PC-9 (cell line): Measurements from ENCODE around the gene LAMA2. TPM values are rescaled to one million over a fixed set of nuclear protein-coding genes. Genes with fewer than 3 reads are reported as not detected.

Experiments
- BruUV-seq: library from RNA; stranded (reverse); fragments of 400-500 nt; replicated peaks from 2 replicates; lab custom pipeline; 2021; lab: Mats Ljungman, UMichigan
- CTCF ChIA-PET: fragments of 300-600 bp; sonication (Branson Sonifier 250); formaldehyde crosslinking; loops from one replicate; lab custom pipeline; 2022; ENCODE audit warnings: antibody characterized with exemption; lab: Charles Lee
- POLR2A ChIA-PET: fragments of 300-600 bp; sonication (Branson Sonifier 250); formaldehyde crosslinking; loops from one replicate; lab custom pipeline; 2022; ENCODE audit warnings: antibody characterized with exemption; ENCODE audit not compliant: unreplicated experiment; lab: Charles Lee
- DNase-seq, 2 experiments: peaks; one replicate each; pipeline versions ENCODE4 v3.0.0 to v3.0.0-alpha.2; 2015 to 2022; ENCODE audit warnings: mixed read lengths in 1 of 2
- H2AFZ ChIP-seq: fragments of 200-600 bp; sonication (generic); 2 replicates; pipeline ENCODE4 v1.8.1; 2017; ENCODE audit warnings: antibody characterized with exemption
- H3F3A ChIP-seq: fragments of 200-600 bp; sonication (generic); 2 replicates; pipeline ENCODE4 v1.8.1; 2017; ENCODE audit warnings: antibody characterized with exemption, mild to moderate bottlenecking, low read depth; ENCODE audit not compliant: insufficient read depth
- H3K27ac ChIP-seq: fragments of 200-600 bp; sonication (generic); 2 replicates; pipeline ENCODE4 v1.6.1; 2016; ENCODE audit warnings: mixed run types
- H3K27me3 ChIP-seq: fragments of 200-600 bp; sonication (generic); 2 replicates; pipeline ENCODE4 v1.6.1; 2016; ENCODE audit warnings: low read depth, mixed run types; ENCODE audit not compliant: insufficient read depth
- H3K36me3 ChIP-seq: fragments of 200-600 bp; sonication (generic); 2 replicates; pipeline ENCODE4 v1.6.1; 2016; ENCODE audit warnings: low read depth, mixed run types
- H3K4me1 ChIP-seq: fragments of 200-600 bp; sonication (generic); replicated peaks from 2 replicates; pipeline ENCODE4 v1.6.1; 2016; ENCODE audit warnings: mixed run types; ENCODE audit not compliant: insufficient read depth
- H3K4me2 ChIP-seq: fragments of 200-600 bp; sonication (generic); 2 replicates; pipeline ENCODE4 v1.6.1; 2017; ENCODE audit warnings: mixed run types
- H3K4me3 ChIP-seq: fragments of 200-600 bp; sonication (generic); 2 replicates; pipeline ENCODE4 v1.6.1; 2016; ENCODE audit warnings: mixed run types
- H3K79me2 ChIP-seq: fragments of 200-600 bp; sonication (generic); 2 replicates; pipeline ENCODE4 v1.6.1; 2017; ENCODE audit warnings: low read depth, mixed run types
- H3K9me2 ChIP-seq: fragments of 200-600 bp; sonication (generic); 2 replicates; pipeline ENCODE4 v1.8.1; 2017; ENCODE audit warnings: mild to moderate bottlenecking; ENCODE audit not compliant: insufficient read depth
- H3K9me3 ChIP-seq: fragments of 200-600 bp; sonication (generic); 2 replicates; pipeline ENCODE4 v1.8.1; 2016; ENCODE audit warnings: low read depth; ENCODE audit not compliant: insufficient read depth
- H4K20me1 ChIP-seq: fragments of 200-600 bp; sonication (generic); 2 replicates; pipeline ENCODE4 v1.8.1; 2017; ENCODE audit not compliant: insufficient read depth
- EZH2 ChIP-seq: fragments of 200-600 bp; sonication (generic); IDR thresholded peaks from 2 replicates; pipeline ENCODE4 v1.8.0; 2017; ENCODE audit warnings: antibody characterized with exemption, low read depth
- intact Hi-C: fragments of 100-400 bp; cut with micrococcal nuclease; formaldehyde crosslinking; loops from one replicate; pipeline ENCODE4 v1.10.0; 2022; ENCODE audit not compliant: unreplicated experiment
- total RNA-seq: library from RNA; stranded (reverse); gene quantifications from 2 replicates; pipeline ENCODE4 v1.2.3, GENCODE V29; 2021
- TF ChIP-seq, protein P1 (sequence below): fragments of 200-600 bp; sonication (generic); conservative IDR thresholded peaks from 2 replicates; pipeline ENCODE4 v1.6.1; 2017; ENCODE audit warnings: mixed run types, antibody characterized with exemption, mild to moderate bottlenecking, moderate library complexity

Gene LAMA2
- total RNA-seq, 1 experiment from 2014 or later = 2.8 TPM

GRCh38 chr6:129558248-129558647, 675.3 kb downstream of the LAMA2 start:
- no TSS peak for BruUV-seq
- Histone ChIP-seq H3K4me2 (no peak overlapping the region), H3K9me3 (no peaks in the 10 kb centered on the region), H4K20me1 (no peaks in the 10 kb centered on the region), H3K36me3 (no peaks in the 10 kb centered on the region), H3K27ac (no peak overlapping the region), H3K4me1 (no peaks in the 10 kb centered on the region), H3K4me3 (no peak overlapping the region), H3F3A (no peaks in the 10 kb centered on the region), H3K27me3 (no peaks in the 10 kb centered on the region), H3K9me2 (no peaks in the 10 kb centered on the region), H3K79me2 (no peaks in the 10 kb centered on the region), H2AFZ (no peak overlapping the region)
- intact Hi-C loops = no loop called here
- DNase-seq = no peak
- ChIA-PET CTCF (no interaction called here), POLR2A (no interaction called here)
- TF ChIP-seq, protein P1, sequence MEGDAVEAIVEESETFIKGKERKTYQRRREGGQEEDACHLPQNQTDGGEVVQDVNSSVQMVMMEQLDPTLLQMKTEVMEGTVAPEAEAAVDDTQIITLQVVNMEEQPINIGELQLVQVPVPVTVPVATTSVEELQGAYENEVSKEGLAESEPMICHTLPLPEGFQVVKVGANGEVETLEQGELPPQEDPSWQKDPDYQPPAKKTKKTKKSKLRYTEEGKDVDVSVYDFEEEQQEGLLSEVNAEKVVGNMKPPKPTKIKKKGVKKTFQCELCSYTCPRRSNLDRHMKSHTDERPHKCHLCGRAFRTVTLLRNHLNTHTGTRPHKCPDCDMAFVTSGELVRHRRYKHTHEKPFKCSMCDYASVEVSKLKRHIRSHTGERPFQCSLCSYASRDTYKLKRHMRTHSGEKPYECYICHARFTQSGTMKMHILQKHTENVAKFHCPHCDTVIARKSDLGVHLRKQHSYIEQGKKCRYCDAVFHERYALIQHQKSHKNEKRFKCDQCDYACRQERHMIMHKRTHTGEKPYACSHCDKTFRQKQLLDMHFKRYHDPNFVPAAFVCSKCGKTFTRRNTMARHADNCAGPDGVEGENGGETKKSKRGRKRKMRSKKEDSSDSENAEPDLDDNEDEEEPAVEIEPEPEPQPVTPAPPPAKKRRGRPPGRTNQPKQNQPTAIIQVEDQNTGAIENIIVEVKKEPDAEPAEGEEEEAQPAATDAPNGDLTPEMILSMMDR = no peak
- TF ChIP-seq EZH2 = no peak

DNA sequence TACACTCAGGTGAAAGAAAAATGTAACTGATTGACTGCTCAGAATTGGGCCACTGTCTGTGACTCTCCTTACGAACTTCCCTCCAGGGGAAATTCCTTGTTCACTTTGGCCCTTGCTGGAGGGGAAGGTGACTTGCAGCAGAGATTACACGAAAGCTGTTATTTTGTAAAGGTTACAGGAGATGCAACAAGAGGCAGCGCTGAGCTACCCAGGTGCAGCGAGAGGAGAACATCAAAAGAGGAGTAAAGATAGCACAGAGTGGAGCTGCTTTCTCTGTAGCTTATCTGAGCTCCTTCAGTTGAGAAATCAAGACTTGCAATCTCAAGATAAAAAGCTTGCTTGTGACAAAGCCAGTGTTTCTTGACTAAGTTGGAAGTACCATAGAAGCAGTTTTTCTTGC, 682.4 kb downstream of the LAMA2 start:
- H3K36me3 ChIP-seq = no peaks in the 10 kb centered on the region
- no peaks in the 10 kb centered on the region for H3F3A ChIP-seq
- no peak overlapping the region for H3K4me2 ChIP-seq
- TF ChIP-seq, protein P1 = no peak
- no peak for TF ChIP-seq EZH2
- no peaks in the 10 kb centered on the region; the same call in 1 of the 2 replicates for H3K9me2 ChIP-seq
- H2AFZ ChIP-seq = no peak overlapping the region
- no peaks in the 10 kb centered on the region for H3K9me3 ChIP-seq
- POLR2A ChIA-PET = no interaction called here
- CTCF ChIA-PET = no interaction called here
- no peaks in the 10 kb centered on the region for H4K20me1 ChIP-seq
- no peaks in the 10 kb centered on the region for H3K4me1 ChIP-seq
- no peak overlapping the region for H3K27ac ChIP-seq
- H3K27me3 ChIP-seq = no peaks in the 10 kb centered on the region
- no peaks in the 10 kb centered on the region for H3K79me2 ChIP-seq
- BruUV-seq = no TSS peak
- no peak overlapping the region for H3K4me3 ChIP-seq
- no peak for DNase-seq
- intact Hi-C loops = no loop called here

DNA sequence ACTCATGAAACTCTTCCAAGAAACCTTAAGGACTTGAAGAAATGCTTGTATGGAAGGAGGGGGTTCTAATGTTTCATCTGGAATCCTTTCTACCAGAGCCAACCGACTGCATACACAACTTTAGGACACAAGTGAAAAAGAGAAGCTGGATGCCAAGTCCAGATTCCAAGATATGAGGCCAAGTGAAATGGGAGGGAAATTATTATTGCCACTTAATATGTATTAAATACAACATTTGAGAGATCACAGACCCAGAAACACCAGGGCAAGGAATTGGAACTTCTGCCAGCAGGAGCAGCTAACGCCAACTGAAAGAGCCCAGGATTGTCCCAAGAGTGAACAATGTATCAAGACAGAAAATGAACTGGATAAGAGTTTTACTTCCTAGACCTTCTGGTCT, 682.9 kb downstream of the LAMA2 start:
- no peaks in the 10 kb centered on the region for H3K79me2 ChIP-seq
- no peak for TF ChIP-seq EZH2
- TF ChIP-seq, protein P1 = no peak
- POLR2A ChIA-PET = no interaction called here

More for the DNA sequence above, 682.9 kb downstream of the LAMA2 start:
- DNase-seq = no peak
- Histone ChIP-seq H3K27me3 (no peaks in the 10 kb centered on the region), H3K9me2 (no peaks in the 10 kb centered on the region; the same call in 1 of the 2 replicates), H3K4me2 (no peak overlapping the region), H3F3A (no peaks in the 10 kb centered on the region), H3K4me3 (no peak overlapping the region), H4K20me1 (no peaks in the 10 kb centered on the region), H2AFZ (no peak overlapping the region), H3K4me1 (no peaks in the 10 kb centered on the region), H3K9me3 (no peaks in the 10 kb centered on the region), H3K27ac (no peak overlapping the region), H3K36me3 (no peaks in the 10 kb centered on the region)
- intact Hi-C loops = no loop called here
- CTCF ChIA-PET = no interaction called here
- no TSS peak for BruUV-seq
